HG02588 (cell line): ENCODE results near the gene GSTO2.

Experiments
- ATAC-seq: cut with Tn5 transposase; IDR thresholded peaks from one replicate; pipeline ENCODE4 v1.9.1; 2021; ENCODE audit warnings: mild to moderate bottlenecking, moderate library complexity; ENCODE audit not compliant: unreplicated experiment

GSTO2 gene

GRCh38 chr10:104279550-104280259, 10.7 kb downstream of the GSTO2 start:
- ATAC-seq, result no peak

- ATAC-seq, result no peak
These were observed 12.7 kb downstream of the GSTO2 start for GRCh38 chr10:104281694-104282093.

GRCh38 chr10:104284846-104285245, 15.9 kb downstream of the GSTO2 start:
- ATAC-seq, result no peak

GRCh38 chr10:104286939-104287338, 18.0 kb downstream of the GSTO2 start:
- ATAC-seq, result no peak

GRCh38 chr10:104288355-104288754, 19.4 kb downstream of the GSTO2 start:
- ATAC-seq, result no peak

- ATAC-seq, result peak; percentile 100
These were observed 22.5 kb downstream of the GSTO2 start for GRCh38 chr10:104291439-104291951.

GRCh38 chr10:104293011-104293410, 24.0 kb downstream of the GSTO2 start:
- ATAC-seq, result no peak

- ATAC-seq, result no peak
These were observed 24.9 kb downstream of the GSTO2 start for GRCh38 chr10:104293781-104294321.

GRCh38 chr10:104296687-104297436, 27.9 kb downstream of the GSTO2 start:
- ATAC-seq, result no peak

GRCh38 chr10:104297697-104298660, 29.0 kb downstream of the GSTO2 start:
- ATAC-seq, result no peak

- ATAC-seq, result no peak
These were observed 30.3 kb downstream of the GSTO2 start for GRCh38 chr10:104299031-104299904.

GRCh38 chr10:104300002-104300735, 31.2 kb downstream of the GSTO2 start:
- no peak for ATAC-seq

- no peak for ATAC-seq
These were observed 31.8 kb downstream of the GSTO2 start for GRCh38 chr10:104300736-104301292.

GRCh38 chr10:104301907-104302690, 33.1 kb downstream of the GSTO2 start:
- ATAC-seq, result no peak

- ATAC-seq, result no peak
These were observed 34.8 kb downstream of the GSTO2 start for GRCh38 chr10:104303594-104304355.

- ATAC-seq, result no peak
These were observed 35.4 kb downstream of the GSTO2 start for GRCh38 chr10:104304356-104304745.

- no peak for ATAC-seq
These were observed 35.9 kb downstream of the GSTO2 start for GRCh38 chr10:104304927-104305326.
